Measurements from ENCODE around the gene GPATCH8.

- TF ChIP-seq CTCF (conservative IDR thresholded peaks at IDR 0.05) (no peak), EZH2 (IDR thresholded peaks at IDR 0.05; ENCODE audit: low read depth) (no peak)
These were observed 36.9 kb downstream of the GPATCH8 start for GRCh38 chr17:44466339-44466738.
